Pons (tissue), 1 donor: Measurements from ENCODE around the gene ZSCAN16.

Source experiments
- DNase-seq: peaks from one replicate; pipeline ENCODE4 v3.0.0-alpha.2; 2016; ENCODE audit warnings: low spot score

ZSCAN16 gene

DNA sequence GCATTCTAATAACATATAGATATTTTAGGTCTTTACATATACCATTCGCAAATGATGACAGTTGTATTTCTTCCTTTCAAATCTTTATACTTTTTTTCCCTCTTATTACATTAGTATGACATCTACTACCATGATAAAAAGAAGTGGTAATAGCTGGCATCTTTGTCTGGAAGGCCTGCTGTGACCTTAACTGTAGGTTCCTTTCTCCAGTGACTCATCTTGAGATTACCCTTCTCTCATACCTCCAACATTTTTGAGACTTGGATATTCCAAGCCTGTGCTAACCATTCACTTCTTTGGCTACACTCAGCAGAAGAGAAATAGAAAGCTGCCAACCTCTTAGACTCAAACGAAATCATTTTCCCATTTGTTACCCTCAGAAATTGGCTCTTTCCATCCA is 47.6 kb downstream of the ZSCAN16 start:
- DNase-seq: no peak

DNA sequence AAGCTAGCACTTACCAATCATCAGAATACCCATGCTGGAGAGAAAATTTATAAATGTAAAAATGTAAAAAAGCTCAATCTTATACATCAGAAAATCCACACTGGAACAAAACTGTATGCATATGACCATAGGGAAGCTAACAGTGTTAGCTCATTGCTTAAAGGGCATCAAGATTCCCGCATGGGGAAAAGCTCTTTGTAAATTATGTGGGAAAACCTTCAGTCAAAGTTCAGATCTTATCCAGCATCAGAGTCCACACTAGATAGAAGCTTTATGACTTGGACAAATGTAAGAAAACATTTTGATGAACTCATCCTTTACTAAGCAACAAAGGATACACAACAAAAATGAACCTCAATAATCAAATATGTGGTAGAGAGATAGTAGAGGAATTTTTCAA is 52.0 kb downstream of the ZSCAN16 start:
- DNase-seq: no peak
